ENCODE results near the gene LUZP4. TPM values are rescaled to one million over a fixed set of nuclear protein-coding genes. Genes with fewer than 3 reads are reported as not detected.
"Not testable (repeated sequence)": the region's sequence is repeated elsewhere in the genome, so short reads cannot be mapped to it uniquely, and the experiment has no call there.

Gene LUZP4
- total RNA-seq, 3 donors from 2014 or later, result not detected

- Histone ChIP-seq H3K4me1 (ENCODE audit: low read depth) (no peaks in the 10 kb centered on the region), H3K9me3 (no peaks in the 10 kb centered on the region), H3K4me3 (no peak overlapping the region), H3K36me3 (ENCODE audit: low read depth) (no peaks in the 10 kb centered on the region)
- intact Hi-C loops (cut with DNase I, micrococcal nuclease), result no loop called here
- no peak for TF ChIP-seq CTCF (IDR thresholded peaks at IDR 0.05)
- DNase-seq (no peak), ATAC-seq (no peak)
Observed at GRCh38 chrX:115339441-115340025, 50.0 kb downstream of the LUZP4 start.

- ATAC-seq, result no peak
- H3K9me3 ChIP-seq, result no peaks in the 10 kb centered on the region
- intact Hi-C loops (cut with DNase I, micrococcal nuclease), result no loop called here
- no peak overlapping the region for H3K4me3 ChIP-seq
- H3K4me1 ChIP-seq (ENCODE audit: low read depth), result no peaks in the 10 kb centered on the region
- TF ChIP-seq CTCF (IDR thresholded peaks at IDR 0.05), result no peak
- DNase-seq, result no peak
- no peaks in the 10 kb centered on the region for H3K36me3 ChIP-seq (ENCODE audit: low read depth)
Observed at GRCh38 chrX:115341421-115341820, 51.9 kb downstream of the LUZP4 start.

DNA sequence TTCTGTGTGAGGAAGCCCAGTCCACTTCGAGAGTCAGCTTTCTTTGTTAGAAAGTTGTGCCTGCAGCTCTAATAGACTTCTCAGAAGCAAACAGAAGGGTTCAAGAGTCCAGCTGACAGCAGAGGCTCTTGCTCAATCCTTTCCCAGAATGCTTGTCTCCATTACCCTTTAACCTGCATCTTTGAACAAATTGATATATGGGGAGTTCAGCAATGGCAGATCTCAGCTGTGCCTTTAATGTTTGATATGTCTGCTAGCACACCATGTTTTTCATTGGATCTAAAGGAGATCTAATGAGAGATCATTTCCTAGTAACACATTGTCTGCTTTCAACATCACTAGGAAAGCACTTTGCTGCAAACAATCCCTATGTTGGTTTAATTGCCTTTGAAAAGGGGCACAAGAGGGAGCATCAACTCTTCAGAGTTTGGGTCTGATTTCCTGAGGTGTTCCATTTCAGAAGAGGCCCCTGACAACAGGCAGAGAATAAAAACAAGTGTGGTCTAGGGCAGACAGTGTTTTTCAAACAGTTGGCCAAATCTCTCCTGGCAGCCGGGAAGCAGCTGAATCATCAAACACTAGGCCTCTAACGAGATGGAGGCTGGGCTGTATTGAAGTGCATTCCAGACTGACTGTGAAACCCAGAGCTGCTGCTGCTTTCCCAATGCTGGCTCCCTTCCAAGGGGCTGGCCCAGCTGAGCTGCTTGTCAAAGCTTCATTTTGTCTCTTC lies 55.5 kb downstream of the LUZP4 start:
- no peaks in the 10 kb centered on the region for H3K36me3 ChIP-seq (ENCODE audit: low read depth)
- no peaks in the 10 kb centered on the region for H3K9me3 ChIP-seq
- TF ChIP-seq CTCF (IDR thresholded peaks at IDR 0.05), result no peak
- no peak overlapping the region for H3K4me3 ChIP-seq
- intact Hi-C loops (cut with DNase I, micrococcal nuclease), result no loop called here
- H3K4me1 ChIP-seq (ENCODE audit: low read depth), result no peaks in the 10 kb centered on the region
- ATAC-seq, result peak; percentile 89
- DNase-seq, result peak; percentile 56 to 71 (median 65)

DNA sequence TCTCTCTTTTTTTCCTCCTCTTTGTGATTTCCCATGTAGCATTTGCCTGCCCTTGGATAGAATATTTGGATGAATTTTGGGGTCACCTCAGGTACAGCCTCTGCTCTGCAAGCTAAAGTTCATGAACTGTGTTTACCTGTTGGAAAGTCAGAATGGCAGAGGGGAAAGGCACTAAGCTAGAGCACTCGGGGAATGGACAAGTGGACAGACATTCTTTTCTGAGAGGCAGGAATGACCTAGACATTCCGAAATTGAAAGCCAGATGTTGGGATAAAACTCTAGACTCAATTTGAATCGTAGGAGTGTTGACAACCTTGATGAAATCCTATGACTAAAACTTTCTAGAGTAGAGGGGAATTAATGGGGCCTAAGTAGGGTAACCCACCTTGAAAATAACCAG lies 56.1 kb downstream of the LUZP4 start:
- intact Hi-C loops (cut with DNase I, micrococcal nuclease), result no loop called here
- H3K4me1 ChIP-seq (ENCODE audit: low read depth), result no peaks in the 10 kb centered on the region
- DNase-seq, result no peak

GRCh38 chrX:115346738-115347137 lies 57.2 kb downstream of the LUZP4 start:
- H3K4me1 ChIP-seq (ENCODE audit: low read depth); H3K9me3 ChIP-seq; H3K4me3 ChIP-seq; ATAC-seq; H3K36me3 ChIP-seq (ENCODE audit: low read depth); DNase-seq; intact Hi-C loops (cut with DNase I, micrococcal nuclease): not testable (repeated sequence)

More for the DNA sequence above, 56.1 kb downstream of the LUZP4 start:
- no peak for TF ChIP-seq CTCF (IDR thresholded peaks at IDR 0.05)
- ATAC-seq, result no peak
- no peak overlapping the region for H3K4me3 ChIP-seq
- no peaks in the 10 kb centered on the region for H3K36me3 ChIP-seq (ENCODE audit: low read depth)
- H3K9me3 ChIP-seq, result no peaks in the 10 kb centered on the region

- ATAC-seq (no peak), DNase-seq (no peak)
- intact Hi-C loops (cut with DNase I, micrococcal nuclease), result no loop called here
- Histone ChIP-seq H3K4me3 (no peak overlapping the region), H3K9me3 (no peaks in the 10 kb centered on the region), H3K4me1 (ENCODE audit: low read depth) (no peaks in the 10 kb centered on the region), H3K36me3 (ENCODE audit: low read depth) (no peaks in the 10 kb centered on the region)
- TF ChIP-seq CTCF (IDR thresholded peaks at IDR 0.05), result no peak
Observed at GRCh38 chrX:115348446-115349225, 59.1 kb downstream of the LUZP4 start.
